ENCODE data around the gene SUV39H1. TPM values are rescaled to one million over a fixed set of nuclear protein-coding genes. Genes with fewer than 3 reads are reported as not detected.

Gene SUV39H1
- total and polyA plus RNA-seq, 9 of the 15 experiments (the other 6 are each of a cell fraction or from before 2014, with no cell fraction given), result 4.7 to 34.7 (median 17.9) TPM

DNA sequence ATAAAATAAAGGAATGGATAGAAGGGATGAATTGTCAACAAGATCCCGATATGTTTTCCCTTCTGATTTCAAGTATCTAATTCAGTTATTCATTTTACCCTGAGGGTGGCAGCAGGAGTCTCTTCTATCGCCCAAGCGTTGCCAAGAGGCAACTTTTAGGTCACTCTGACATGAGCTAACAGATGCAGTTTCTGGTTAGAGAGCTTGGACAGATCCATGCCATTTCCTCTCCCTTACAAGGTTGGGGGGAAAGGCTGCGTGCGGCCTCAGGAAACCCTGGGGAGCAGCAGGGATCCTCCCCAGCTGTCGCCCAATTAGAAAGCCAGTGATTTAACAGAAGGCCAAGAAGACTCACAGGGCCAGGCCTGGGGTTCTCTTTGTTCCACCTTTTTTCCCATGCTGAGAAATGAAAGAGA, 48.2 kb upstream of the SUV39H1 start:
- H3K4me1 ChIP-seq (replicated peaks in 1 of 2; ENCODE audit: control insufficient read depth in 2 of 2, insufficient read depth in 2 of 2, low read length in 2 of 2), result no peaks in the 10 kb centered on the region; a peak in 2 of 5 replicates
- 35% methylated on average over 6 of the region's 6 CpGs for WGBS (ENCODE audit: insufficient coverage, low coverage, missing lambda C conversion rate)
- H3K36me3 ChIP-seq (ENCODE audit: control insufficient read depth, insufficient read depth, low read length), result no peaks in the 10 kb centered on the region
- intact Hi-C loops (cut with micrococcal nuclease), result loop anchor here (5.0 kb wide), 1 partner anchor 249 kb away; the partner anchor contains the start of genes PQBP1 and TIMM17B
- DNase-seq (ENCODE audit: extremely low read depth in 1 of 4, low spot score in 3 of 4) (peak in 2 of 4 experiments; percentile 12 to 48), FAIRE-seq (peak; percentile 83), ATAC-seq (peak; percentile 77)
- H3K79me2 ChIP-seq (ENCODE audit: control insufficient read depth, insufficient read depth, low read length), result no peaks in the 10 kb centered on the region
- H2AFZ ChIP-seq (ENCODE audit: low read depth, low read length), result no peak overlapping the region
- no peak overlapping the region for H3K4me2 ChIP-seq (ENCODE audit: insufficient read depth, low read length)
- ChIA-PET POLR2A (interaction anchor here (0.7 to 1.1 kb wide), 2 partner anchors 28 to 89 kb away, joined by 3 to 4 read pairs; no protein-coding TSS in a partner anchor), CTCF (ENCODE audit: low intra/inter-chr PET ratio) (no interaction called here)
- H3K9ac ChIP-seq (ENCODE audit: insufficient read depth in 1 of 2, low read depth in 2 of 2, low read length in 2 of 2), result no peak overlapping the region
- no peaks in the 10 kb centered on the region for H3K9me1 ChIP-seq (ENCODE audit: control insufficient read depth, insufficient read depth, low read length)
- no peaks in the 10 kb centered on the region for H3K9me3 ChIP-seq (replicated peaks; ENCODE audit: control insufficient read depth, insufficient read depth, low read depth, low read length)
- no peak overlapping the region for H3K27ac ChIP-seq (ENCODE audit: extremely low read depth, low read depth, low read length)
- in situ Hi-C loops (cut with MboI), result loop anchor here (25.0 kb wide), 3 partner anchors 1264 to 1939 kb away; partner anchors contain the start of genes AKAP4, CCNB3 and CLCN5
- no TSS peak for BruUV-seq (replicated peaks)
- H3K27me3 ChIP-seq (ENCODE audit: control insufficient read depth in 2 of 2, insufficient read depth in 2 of 2, low read length in 2 of 2), result no peaks in the 10 kb centered on the region
- H4K20me1 ChIP-seq (replicated peaks; ENCODE audit: control insufficient read depth, insufficient read depth, low read length), result no peaks in the 10 kb centered on the region
- no peak overlapping the region for H3K4me3 ChIP-seq
- TF ChIP-seq RAD21 (CRISPR knock-in tag; conservative IDR thresholded peaks at IDR 0.05 in 1 of 2, IDR thresholded peaks at IDR 0.05 in 1 of 2) (peak; percentile 26 to 63; a peak in 3 of 4 replicates), RBM15 (IDR thresholded peaks at IDR 0.05; ENCODE audit: insufficient read depth, low read length) (no peak), E2F3 (CRISPR knock-in tag; IDR thresholded peaks at IDR 0.05) (no peak), ZNF778 (CRISPR knock-in tag; IDR thresholded peaks at IDR 0.05) (no peak), NELFE (IDR thresholded peaks at IDR 0.05; ENCODE audit: insufficient read depth, insufficient read length) (no peak), TEAD4 (IDR thresholded peaks at IDR 0.05; ENCODE audit: low read length) (no peak), TEAD4 (CRISPR knock-in tag; IDR thresholded peaks at IDR 0.05; ENCODE audit: borderline replicate concordance) (no peak), HMG20B (CRISPR knock-in tag; IDR thresholded peaks at IDR 0.05) (no peak), ZNF165 (CRISPR knock-in tag; IDR thresholded peaks at IDR 0.05; ENCODE audit: borderline replicate concordance) (no peak), ZNF232 (CRISPR knock-in tag; IDR thresholded peaks at IDR 0.05) (no peak)
- TF ChIP-seq, protein P1, sequence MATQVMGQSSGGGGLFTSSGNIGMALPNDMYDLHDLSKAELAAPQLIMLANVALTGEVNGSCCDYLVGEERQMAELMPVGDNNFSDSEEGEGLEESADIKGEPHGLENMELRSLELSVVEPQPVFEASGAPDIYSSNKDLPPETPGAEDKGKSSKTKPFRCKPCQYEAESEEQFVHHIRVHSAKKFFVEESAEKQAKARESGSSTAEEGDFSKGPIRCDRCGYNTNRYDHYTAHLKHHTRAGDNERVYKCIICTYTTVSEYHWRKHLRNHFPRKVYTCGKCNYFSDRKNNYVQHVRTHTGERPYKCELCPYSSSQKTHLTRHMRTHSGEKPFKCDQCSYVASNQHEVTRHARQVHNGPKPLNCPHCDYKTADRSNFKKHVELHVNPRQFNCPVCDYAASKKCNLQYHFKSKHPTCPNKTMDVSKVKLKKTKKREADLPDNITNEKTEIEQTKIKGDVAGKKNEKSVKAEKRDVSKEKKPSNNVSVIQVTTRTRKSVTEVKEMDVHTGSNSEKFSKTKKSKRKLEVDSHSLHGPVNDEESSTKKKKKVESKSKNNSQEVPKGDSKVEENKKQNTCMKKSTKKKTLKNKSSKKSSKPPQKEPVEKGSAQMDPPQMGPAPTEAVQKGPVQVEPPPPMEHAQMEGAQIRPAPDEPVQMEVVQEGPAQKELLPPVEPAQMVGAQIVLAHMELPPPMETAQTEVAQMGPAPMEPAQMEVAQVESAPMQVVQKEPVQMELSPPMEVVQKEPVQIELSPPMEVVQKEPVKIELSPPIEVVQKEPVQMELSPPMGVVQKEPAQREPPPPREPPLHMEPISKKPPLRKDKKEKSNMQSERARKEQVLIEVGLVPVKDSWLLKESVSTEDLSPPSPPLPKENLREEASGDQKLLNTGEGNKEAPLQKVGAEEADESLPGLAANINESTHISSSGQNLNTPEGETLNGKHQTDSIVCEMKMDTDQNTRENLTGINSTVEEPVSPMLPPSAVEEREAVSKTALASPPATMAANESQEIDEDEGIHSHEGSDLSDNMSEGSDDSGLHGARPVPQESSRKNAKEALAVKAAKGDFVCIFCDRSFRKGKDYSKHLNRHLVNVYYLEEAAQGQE (IDR thresholded peaks at IDR 0.05; ENCODE audit: borderline replicate concordance), result peak; percentile 49; the same call in 1 of the 2 replicates
- TF ChIP-seq, protein P1 (CRISPR knock-in tag; IDR thresholded peaks at IDR 0.05; ENCODE audit: low read depth), result no peak
- TF ChIP-seq, protein P2, sequence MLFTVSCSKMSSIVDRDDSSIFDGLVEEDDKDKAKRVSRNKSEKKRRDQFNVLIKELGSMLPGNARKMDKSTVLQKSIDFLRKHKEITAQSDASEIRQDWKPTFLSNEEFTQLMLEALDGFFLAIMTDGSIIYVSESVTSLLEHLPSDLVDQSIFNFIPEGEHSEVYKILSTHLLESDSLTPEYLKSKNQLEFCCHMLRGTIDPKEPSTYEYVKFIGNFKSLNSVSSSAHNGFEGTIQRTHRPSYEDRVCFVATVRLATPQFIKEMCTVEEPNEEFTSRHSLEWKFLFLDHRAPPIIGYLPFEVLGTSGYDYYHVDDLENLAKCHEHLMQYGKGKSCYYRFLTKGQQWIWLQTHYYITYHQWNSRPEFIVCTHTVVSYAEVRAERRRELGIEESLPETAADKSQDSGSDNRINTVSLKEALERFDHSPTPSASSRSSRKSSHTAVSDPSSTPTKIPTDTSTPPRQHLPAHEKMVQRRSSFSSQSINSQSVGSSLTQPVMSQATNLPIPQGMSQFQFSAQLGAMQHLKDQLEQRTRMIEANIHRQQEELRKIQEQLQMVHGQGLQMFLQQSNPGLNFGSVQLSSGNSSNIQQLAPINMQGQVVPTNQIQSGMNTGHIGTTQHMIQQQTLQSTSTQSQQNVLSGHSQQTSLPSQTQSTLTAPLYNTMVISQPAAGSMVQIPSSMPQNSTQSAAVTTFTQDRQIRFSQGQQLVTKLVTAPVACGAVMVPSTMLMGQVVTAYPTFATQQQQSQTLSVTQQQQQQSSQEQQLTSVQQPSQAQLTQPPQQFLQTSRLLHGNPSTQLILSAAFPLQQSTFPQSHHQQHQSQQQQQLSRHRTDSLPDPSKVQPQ (CRISPR knock-in tag; IDR thresholded peaks at IDR 0.05; ENCODE audit: borderline replicate concordance), result no peak

Measured in K562 (cell line).